ENCODE data around the gene CYP4F12.

The CYP4F12 gene

GRCh38 chr19:15680478-15681322, 7.8 kb downstream of the CYP4F12 start:
- no peak overlapping the region for H3K4me3 ChIP-seq (replicated peaks; ENCODE audit: low read depth, low read length)
- no peak for DNase-seq (ENCODE audit: low read depth)
- TF ChIP-seq, protein P1, sequence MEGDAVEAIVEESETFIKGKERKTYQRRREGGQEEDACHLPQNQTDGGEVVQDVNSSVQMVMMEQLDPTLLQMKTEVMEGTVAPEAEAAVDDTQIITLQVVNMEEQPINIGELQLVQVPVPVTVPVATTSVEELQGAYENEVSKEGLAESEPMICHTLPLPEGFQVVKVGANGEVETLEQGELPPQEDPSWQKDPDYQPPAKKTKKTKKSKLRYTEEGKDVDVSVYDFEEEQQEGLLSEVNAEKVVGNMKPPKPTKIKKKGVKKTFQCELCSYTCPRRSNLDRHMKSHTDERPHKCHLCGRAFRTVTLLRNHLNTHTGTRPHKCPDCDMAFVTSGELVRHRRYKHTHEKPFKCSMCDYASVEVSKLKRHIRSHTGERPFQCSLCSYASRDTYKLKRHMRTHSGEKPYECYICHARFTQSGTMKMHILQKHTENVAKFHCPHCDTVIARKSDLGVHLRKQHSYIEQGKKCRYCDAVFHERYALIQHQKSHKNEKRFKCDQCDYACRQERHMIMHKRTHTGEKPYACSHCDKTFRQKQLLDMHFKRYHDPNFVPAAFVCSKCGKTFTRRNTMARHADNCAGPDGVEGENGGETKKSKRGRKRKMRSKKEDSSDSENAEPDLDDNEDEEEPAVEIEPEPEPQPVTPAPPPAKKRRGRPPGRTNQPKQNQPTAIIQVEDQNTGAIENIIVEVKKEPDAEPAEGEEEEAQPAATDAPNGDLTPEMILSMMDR (IDR thresholded peaks at IDR 0.05; ENCODE audit: low read length, missing control alignments), result no peak

DNA sequence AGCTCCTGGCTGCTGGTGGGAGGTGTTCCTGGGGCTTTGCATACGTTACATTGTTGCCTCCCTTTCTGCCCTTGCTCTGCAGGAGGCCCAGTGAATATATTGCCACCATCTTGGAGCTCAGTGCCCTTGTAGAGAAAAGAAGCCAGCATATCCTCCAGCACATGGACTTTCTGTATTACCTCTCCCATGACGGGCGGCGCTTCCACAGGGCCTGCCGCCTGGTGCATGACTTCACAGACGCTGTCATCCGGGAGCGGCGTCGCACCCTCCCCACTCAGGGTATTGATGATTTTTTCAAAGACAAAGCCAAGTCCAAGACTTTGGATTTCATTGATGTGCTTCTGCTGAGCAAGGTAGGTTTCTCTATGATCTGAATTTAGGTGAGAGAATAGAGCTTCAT, 10.5 kb downstream of the CYP4F12 start:
- TF ChIP-seq, protein P1 (IDR thresholded peaks at IDR 0.05; ENCODE audit: low read length, missing control alignments), result no peak
- H3K4me3 ChIP-seq (replicated peaks; ENCODE audit: low read depth, low read length), result no peak overlapping the region
- no peak for DNase-seq (ENCODE audit: low read depth)

- TF ChIP-seq, protein P1 (IDR thresholded peaks at IDR 0.05; ENCODE audit: low read length, missing control alignments), result no peak
- no peak for DNase-seq (ENCODE audit: low read depth)
Measured at GRCh38 chr19:15684828-15685227, 11.9 kb downstream of the CYP4F12 start.

DNA sequence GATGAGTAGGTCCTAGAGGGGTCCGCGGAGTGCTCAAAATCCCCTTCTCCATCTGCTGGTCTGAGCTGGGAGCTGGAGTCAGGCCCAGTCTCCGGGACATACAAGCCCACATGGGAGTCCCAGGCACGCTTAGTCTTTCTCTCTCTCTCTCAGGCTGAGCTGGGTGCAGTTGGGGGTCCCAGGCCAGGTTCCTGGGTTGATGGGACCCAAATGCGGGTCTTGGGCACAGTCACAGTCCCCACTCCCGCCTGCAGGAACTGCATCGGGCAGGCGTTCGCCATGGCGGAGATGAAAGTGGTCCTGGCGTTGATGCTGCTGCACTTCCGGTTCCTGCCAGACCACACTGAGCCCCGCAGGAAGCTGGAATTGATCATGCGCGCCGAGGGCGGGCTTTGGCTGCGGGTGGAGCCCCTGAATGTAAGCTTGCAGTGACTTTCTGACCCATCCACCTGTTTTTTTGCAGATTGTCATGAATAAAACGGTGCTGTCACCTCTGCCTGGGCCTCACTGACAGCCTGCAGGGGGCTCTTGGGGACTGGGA, 23.8 kb downstream of the CYP4F12 start:
- no peak overlapping the region for H3K4me3 ChIP-seq (replicated peaks; ENCODE audit: low read depth, low read length)
- DNase-seq (ENCODE audit: low read depth), result no peak
- TF ChIP-seq, protein P1 (IDR thresholded peaks at IDR 0.05; ENCODE audit: low read length, missing control alignments), result no peak

More at GRCh38 chr19:15684828-15685227, 11.9 kb downstream of the CYP4F12 start:
- H3K4me3 ChIP-seq (replicated peaks; ENCODE audit: low read depth, low read length), result no peak overlapping the region

DNA sequence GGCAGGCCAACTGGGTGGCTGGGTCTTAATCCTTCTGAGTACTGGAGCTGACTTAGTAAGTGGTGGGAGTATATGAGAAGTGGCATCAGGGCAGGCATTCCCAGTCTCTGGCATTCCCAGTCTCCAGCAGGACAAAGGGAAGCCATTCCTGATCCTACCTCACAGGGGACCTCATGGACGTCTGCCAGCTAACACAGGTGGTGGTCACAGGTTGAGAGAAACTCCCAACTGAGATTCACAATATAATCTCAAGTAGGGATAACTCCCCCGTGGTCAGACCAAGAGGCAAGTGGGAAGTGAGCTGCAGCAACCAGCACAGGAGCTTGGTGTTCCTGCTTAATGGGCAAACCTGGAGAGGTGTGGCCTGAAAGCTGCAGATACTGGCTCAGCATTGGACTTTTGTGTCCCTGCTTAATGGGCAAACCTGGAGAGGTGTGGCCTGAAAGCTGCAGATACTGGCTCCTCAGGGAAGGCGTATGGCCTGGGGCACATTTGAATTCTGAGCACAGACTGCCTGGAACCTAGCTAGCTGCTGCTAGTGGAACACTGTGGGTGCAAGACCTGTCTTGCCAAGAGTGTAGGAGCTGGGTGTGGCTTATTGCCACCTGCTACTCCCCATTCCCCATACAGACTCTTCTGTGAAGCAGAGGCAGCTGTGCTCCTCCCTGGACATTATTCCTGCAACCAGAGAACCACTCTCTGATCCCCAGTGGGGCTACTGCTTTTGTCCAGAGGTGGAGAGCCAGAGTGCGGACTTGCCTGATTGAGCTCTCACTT, 29.1 kb downstream of the CYP4F12 start:
- TF ChIP-seq, protein P1 (IDR thresholded peaks at IDR 0.05; ENCODE audit: low read length, missing control alignments), result no peak
- no peak overlapping the region for H3K4me3 ChIP-seq (replicated peaks; ENCODE audit: low read depth, low read length)
- no peak for DNase-seq (ENCODE audit: low read depth)

GRCh38 chr19:15702534-15702930, 29.6 kb downstream of the CYP4F12 start:
- H3K4me3 ChIP-seq (replicated peaks; ENCODE audit: low read depth, low read length), result no peak overlapping the region
- TF ChIP-seq, protein P1 (IDR thresholded peaks at IDR 0.05; ENCODE audit: low read length, missing control alignments), result no peak
- DNase-seq (ENCODE audit: low read depth), result peak; percentile 26
